ENCODE results near the gene VCP. TPM values are rescaled to one million over a fixed set of nuclear protein-coding genes. Genes with fewer than 3 reads are reported as not detected.
A peak's percentile ranks its signal among the peaks of the same experiment; 100 is the strongest.

Gene VCP
- 163 TPM for polyA plus RNA-seq (2013, experiment 1 of 2)
- polyA plus RNA-seq (2013, experiment 2 of 2): 162 TPM

GRCh38 chr9:35072461-35073278, at the start of gene VCP:
Gene VCP (minus strand): TSS chr9:35072625. CDS start chr9:35072353, 272 bp downstream.
- H3K36me3 ChIP-seq (ENCODE audit: control insufficient read depth, insufficient read depth, low read length): peaks cover 23% of the 10 kb centered on the region

GRCh38 chr9:35116898-35117551, 44.6 kb upstream of the VCP start:
- Histone ChIP-seq H3K79me1 (ENCODE audit: low read length) (peaks cover 1% of the 10 kb centered on the region), H3K27ac (ENCODE audit: low read depth, low read length) (no peak overlapping the region), H3K4me1 (ENCODE audit: control insufficient read depth, low read depth, low read length) (peaks cover 6% of the 10 kb centered on the region), H3K36me3 (ENCODE audit: control insufficient read depth, insufficient read depth, low read length) (no peaks in the 10 kb centered on the region), H3K56ac (ENCODE audit: low read length) (peak overlapping the region; percentile 78), H2BK5ac (ENCODE audit: low read length) (no peak overlapping the region), H3K4me2 (ENCODE audit: low read length) (peak overlapping the region; percentile 86), H3K9ac (ENCODE audit: low read length) (peak overlapping the region; percentile 66), H3K18ac (ENCODE audit: low read length) (no peak overlapping the region), H2BK15ac (replicated peaks; ENCODE audit: low read depth) (no peak overlapping the region), H3K4me3 (ENCODE audit: low read length) (no peak overlapping the region), H3K23ac (ENCODE audit: low read length) (no peak overlapping the region), H4K8ac (ENCODE audit: low read depth, low read length) (no peak overlapping the region), H3K79me2 (ENCODE audit: control insufficient read depth, insufficient read depth, low read length) (no peaks in the 10 kb centered on the region), H4K5ac (ENCODE audit: low read length) (no peak overlapping the region), H3K4ac (ENCODE audit: low read depth, low read length) (no peak overlapping the region), H3K27me3 (ENCODE audit: insufficient read depth, low read length, poor library complexity) (no peaks in the 10 kb centered on the region), H2BK120ac (ENCODE audit: low read depth, low read length) (no peak overlapping the region), H2AK5ac (ENCODE audit: low read length) (no peak overlapping the region)
- peak; percentile 97 for DNase-seq
- WGBS (ENCODE audit: extremely low coverage, insufficient coverage, low lambda C conversion rate): no CpG with 5 or more reads among the region's 30 CpGs

More at GRCh38 chr9:35072461-35073278, at the start of gene VCP:
- Histone ChIP-seq H3K79me1 (ENCODE audit: low read length) (peaks cover 13% of the 10 kb centered on the region), H2AK5ac (ENCODE audit: low read length) (peak within 1 kb of the TSS; percentile 75), H3K27ac (ENCODE audit: low read depth, low read length) (peak within 1 kb of the TSS; percentile 96), H2BK15ac (replicated peaks; ENCODE audit: low read depth) (no peak within 1 kb of the TSS), H3K56ac (ENCODE audit: low read length) (peak within 1 kb of the TSS; percentile 99), H2BK120ac (ENCODE audit: low read depth, low read length) (no peak within 1 kb of the TSS), H3K4me3 (ENCODE audit: low read length) (peak within 1 kb of the TSS; percentile 99), H3K23ac (ENCODE audit: low read length) (peak within 1 kb of the TSS; percentile 95), H3K27me3 (ENCODE audit: insufficient read depth, low read length, poor library complexity) (no peaks in the 10 kb centered on the region), H3K18ac (ENCODE audit: low read length) (peak within 1 kb of the TSS; percentile 86), H3K9ac (ENCODE audit: low read length) (peak within 1 kb of the TSS; percentile 99), H4K5ac (ENCODE audit: low read length) (peak within 1 kb of the TSS; percentile 73), H3K4ac (ENCODE audit: low read depth, low read length) (peak within 1 kb of the TSS; percentile 64), H3K79me2 (ENCODE audit: control insufficient read depth, insufficient read depth, low read length) (peaks cover 51% of the 10 kb centered on the region), H3K4me2 (ENCODE audit: low read length) (peak within 1 kb of the TSS; percentile 75), H2BK5ac (ENCODE audit: low read length) (peak within 1 kb of the TSS; percentile 76), H3K4me1 (ENCODE audit: control insufficient read depth, low read depth, low read length) (peaks cover 12% of the 10 kb centered on the region), H4K8ac (ENCODE audit: low read depth, low read length) (peak within 1 kb of the TSS; percentile 69)
- WGBS (ENCODE audit: extremely low coverage, insufficient coverage, low lambda C conversion rate): no CpG with 5 or more reads among the region's 54 CpGs
- DNase-seq: peak; percentile 100

- no peak overlapping the region for H2BK120ac ChIP-seq (ENCODE audit: low read depth, low read length)
- H2BK15ac ChIP-seq (replicated peaks; ENCODE audit: low read depth): no peak overlapping the region
- no peak overlapping the region for H3K4ac ChIP-seq (ENCODE audit: low read depth, low read length)
- no peak overlapping the region for H4K8ac ChIP-seq (ENCODE audit: low read depth, low read length)
- peak overlapping the region; percentile 86 for H3K4me2 ChIP-seq (ENCODE audit: low read length)
- H3K4me1 ChIP-seq (ENCODE audit: control insufficient read depth, low read depth, low read length): peaks cover 6% of the 10 kb centered on the region
- H3K56ac ChIP-seq (ENCODE audit: low read length): peak overlapping the region; percentile 36
- no peak overlapping the region for H4K5ac ChIP-seq (ENCODE audit: low read length)
- no peak overlapping the region for H3K23ac ChIP-seq (ENCODE audit: low read length)
- H3K27ac ChIP-seq (ENCODE audit: low read depth, low read length): no peak overlapping the region
- H3K4me3 ChIP-seq (ENCODE audit: low read length): peak overlapping the region; percentile 21
- no peaks in the 10 kb centered on the region for H3K36me3 ChIP-seq (ENCODE audit: control insufficient read depth, insufficient read depth, low read length)
- H3K79me1 ChIP-seq (ENCODE audit: low read length): peaks cover 1% of the 10 kb centered on the region
- H3K18ac ChIP-seq (ENCODE audit: low read length): no peak overlapping the region
- no CpG with 5 or more reads among the region's 12 CpGs for WGBS (ENCODE audit: extremely low coverage, insufficient coverage, low lambda C conversion rate)
- no peaks in the 10 kb centered on the region for H3K27me3 ChIP-seq (ENCODE audit: insufficient read depth, low read length, poor library complexity)
- peak overlapping the region; percentile 46 for H3K9ac ChIP-seq (ENCODE audit: low read length)
- H3K79me2 ChIP-seq (ENCODE audit: control insufficient read depth, insufficient read depth, low read length): no peaks in the 10 kb centered on the region
- no peak overlapping the region for H2BK5ac ChIP-seq (ENCODE audit: low read length)
- no peak overlapping the region for H2AK5ac ChIP-seq (ENCODE audit: low read length)
- no peak for DNase-seq
Measured at GRCh38 chr9:35116539-35116897, 44.1 kb upstream of the VCP start.

- Histone ChIP-seq H4K5ac (ENCODE audit: low read length) (no peak within 1 kb of the TSS), H3K4me2 (ENCODE audit: low read length) (peak within 1 kb of the TSS; percentile 94), H3K36me3 (ENCODE audit: control insufficient read depth, insufficient read depth, low read length) (no peaks in the 10 kb centered on the region), H3K18ac (ENCODE audit: low read length) (peak within 1 kb of the TSS; percentile 81), H3K4me1 (ENCODE audit: control insufficient read depth, low read depth, low read length) (peaks cover 6% of the 10 kb centered on the region), H3K79me1 (ENCODE audit: low read length) (peaks cover 3% of the 10 kb centered on the region), H3K4ac (ENCODE audit: low read depth, low read length) (peak within 1 kb of the TSS; percentile 74), H2BK15ac (replicated peaks; ENCODE audit: low read depth) (peak within 1 kb of the TSS; percentile 61), H3K27me3 (ENCODE audit: insufficient read depth, low read length, poor library complexity) (no peaks in the 10 kb centered on the region), H3K79me2 (ENCODE audit: control insufficient read depth, insufficient read depth, low read length) (no peaks in the 10 kb centered on the region), H3K23ac (ENCODE audit: low read length) (no peak within 1 kb of the TSS), H3K9ac (ENCODE audit: low read length) (peak within 1 kb of the TSS; percentile 85), H2BK5ac (ENCODE audit: low read length) (no peak within 1 kb of the TSS), H3K27ac (ENCODE audit: low read depth, low read length) (peak within 1 kb of the TSS; percentile 93), H3K56ac (ENCODE audit: low read length) (peak within 1 kb of the TSS; percentile 85), H4K8ac (ENCODE audit: low read depth, low read length) (no peak within 1 kb of the TSS), H3K4me3 (ENCODE audit: low read length) (peak within 1 kb of the TSS; percentile 62), H2BK120ac (ENCODE audit: low read depth, low read length) (no peak within 1 kb of the TSS), H2AK5ac (ENCODE audit: low read length) (no peak within 1 kb of the TSS)
- no CpG with 5 or more reads among the region's 54 CpGs for WGBS (ENCODE audit: extremely low coverage, insufficient coverage, low lambda C conversion rate)
- DNase-seq: peak; percentile 100
Measured at GRCh38 chr9:35115680-35116538, 43.5 kb upstream of the VCP start, which contains the start of gene ATOSB. Gene ATOSB (minus strand): TSS chr9:35115862. CDS start chr9:35108274, 7,588 bp downstream.

GRCh38 chr9:35114840-35115628, 42.6 kb upstream of the VCP start:
- no CpG with 5 or more reads among the region's 12 CpGs for WGBS (ENCODE audit: extremely low coverage, insufficient coverage, low lambda C conversion rate)
- H3K4me3 ChIP-seq (ENCODE audit: low read length): peak overlapping the region; percentile 62
- H4K5ac ChIP-seq (ENCODE audit: low read length): no peak overlapping the region

More at GRCh38 chr9:35114840-35115628, 42.6 kb upstream of the VCP start:
- Histone ChIP-seq H3K4me1 (ENCODE audit: control insufficient read depth, low read depth, low read length) (peaks cover 9% of the 10 kb centered on the region), H2BK15ac (replicated peaks; ENCODE audit: low read depth) (peak overlapping the region; percentile 61), H3K4me2 (ENCODE audit: low read length) (peak overlapping the region; percentile 94), H3K18ac (ENCODE audit: low read length) (peak overlapping the region; percentile 81), H3K79me2 (ENCODE audit: control insufficient read depth, insufficient read depth, low read length) (no peaks in the 10 kb centered on the region), H2BK5ac (ENCODE audit: low read length) (no peak overlapping the region), H3K9ac (ENCODE audit: low read length) (peak overlapping the region; percentile 85), H2AK5ac (ENCODE audit: low read length) (no peak overlapping the region), H3K4ac (ENCODE audit: low read depth, low read length) (peak overlapping the region; percentile 74), H2BK120ac (ENCODE audit: low read depth, low read length) (no peak overlapping the region), H3K36me3 (ENCODE audit: control insufficient read depth, insufficient read depth, low read length) (no peaks in the 10 kb centered on the region), H3K27ac (ENCODE audit: low read depth, low read length) (peak overlapping the region; percentile 93), H3K56ac (ENCODE audit: low read length) (peak overlapping the region; percentile 85), H3K79me1 (ENCODE audit: low read length) (peaks cover 7% of the 10 kb centered on the region), H3K23ac (ENCODE audit: low read length) (no peak overlapping the region), H4K8ac (ENCODE audit: low read depth, low read length) (no peak overlapping the region), H3K27me3 (ENCODE audit: insufficient read depth, low read length, poor library complexity) (no peaks in the 10 kb centered on the region)
- DNase-seq: peak; percentile 68

Data from mesendoderm (in vitro differentiated cells).